H1 (cell line): ENCODE data around the gene GSG1L. TPM values are rescaled to one million over a fixed set of nuclear protein-coding genes. Genes with fewer than 3 reads are reported as not detected.

Experiments used
- CTCF ChIA-PET: fragments of 300-600 bp; sonication (Branson Sonifier 250); formaldehyde crosslinking; loops from one replicate; lab custom pipeline; 2021; ENCODE audit not compliant: partially characterized antibody; lab: Charles Lee
- POLR2A ChIA-PET: fragments of 300-600 bp; sonication (Branson Sonifier 250); formaldehyde crosslinking; loops from one replicate; lab custom pipeline; 2021; ENCODE audit warnings: inconsistent platforms; ENCODE audit not compliant: partially characterized antibody; lab: Charles Lee
- DNase-seq, 2 experiments: peaks; one replicate each; pipeline versions ENCODE4 v3.0.0 to v3.0.0-alpha.2; 2010 to 2022; ENCODE audit warnings: low spot score in 2 of 2, low read depth in 1 of 2, mixed read lengths in 1 of 2
- FAIRE-seq: peaks from 2 replicates; lab custom pipeline; 2011; peaks lifted over from hg19 to GRCh38; lab: Jason Lieb, UNC
- H2AFZ ChIP-seq: 2 replicates; pipeline ENCODE4 v1.8.1; 2012; ENCODE audit warnings: low read length, inconsistent platforms
- H2AK5ac ChIP-seq: 2 replicates; pipeline ENCODE4 v1.6.1; 2013; ENCODE audit warnings: low read depth, low read length
- H2BK120ac ChIP-seq: replicated peaks from 2 replicates; pipeline ENCODE3; 2013; ENCODE audit warnings: low read depth, low read length, inconsistent platforms
- H2BK12ac ChIP-seq: 2 replicates; pipeline ENCODE4 v1.6.1; 2013; ENCODE audit warnings: low read depth, low read length
- H2BK15ac ChIP-seq: 2 replicates; pipeline ENCODE4 v1.6.1; 2013; ENCODE audit warnings: low read length
- H2BK20ac ChIP-seq: 2 replicates; pipeline ENCODE4 v1.6.1; 2013; ENCODE audit warnings: low read length
- H2BK5ac ChIP-seq: 2 replicates; pipeline ENCODE4 v1.6.1; 2013; ENCODE audit warnings: low read depth, low read length
- H3K14ac ChIP-seq: 2 replicates; pipeline ENCODE4 v1.6.1; 2013; ENCODE audit warnings: inconsistent platforms; ENCODE audit not compliant: insufficient read length
- H3K18ac ChIP-seq: 2 replicates; pipeline ENCODE4 v1.6.1; 2013; ENCODE audit warnings: low read length; ENCODE audit errors: extremely low read depth
- H3K23ac ChIP-seq: 2 replicates; pipeline ENCODE4 v1.6.1; 2013; ENCODE audit warnings: inconsistent platforms; ENCODE audit not compliant: insufficient read length
- H3K23me2 ChIP-seq: 2 replicates; pipeline ENCODE4 v1.6.1; 2013; ENCODE audit warnings: low read depth, low read length
- H3K27ac ChIP-seq: 2 replicates; pipeline ENCODE4 v1.6.1; 2011; ENCODE audit warnings: low read depth, low read length, inconsistent platforms
- H3K27me3 ChIP-seq, 4 experiments: replicated peaks in 1 of 4; 1 replicate in 1 of 4; 2 replicates in 3 of 4; pipeline versions ENCODE4 v1.6.1 to v1.8.1; 2011 to 2013; ENCODE audit warnings: low read length in 3 of 4, mild to moderate bottlenecking in 3 of 4, inconsistent platforms in 2 of 4, mixed read lengths in 2 of 4, moderate library complexity in 1 of 4; ENCODE audit not compliant: control insufficient read depth in 3 of 4, insufficient read depth in 3 of 4; ENCODE audit errors: extremely low read depth in 1 of 4
- H3K36me3 ChIP-seq, 4 experiments: 2 replicates each; pipeline versions ENCODE4 v1.6.1 to v1.8.1; 2011 to 2013; ENCODE audit warnings: mild to moderate bottlenecking in 4 of 4, low read length in 3 of 4, moderate library complexity in 2 of 4, control low read depth in 1 of 4, inconsistent platforms in 1 of 4; ENCODE audit not compliant: insufficient read depth in 4 of 4, control insufficient read depth in 2 of 4
- H3K4ac ChIP-seq: replicated peaks from 2 replicates; pipeline ENCODE3; 2013; ENCODE audit warnings: low read length, low read depth, mixed read lengths, inconsistent platforms; ENCODE audit not compliant: insufficient read length
- H3K4me1 ChIP-seq, 4 experiments: replicated peaks in 1 of 4; 1 replicate in 1 of 4; 2 replicates in 3 of 4; pipeline versions ENCODE4 v1.6.1 to v1.8.1; 2011 to 2013; ENCODE audit warnings: low read length in 3 of 4, inconsistent platforms in 2 of 4, mixed read lengths in 1 of 4; ENCODE audit not compliant: insufficient read depth in 4 of 4, control insufficient read depth in 3 of 4
- H3K4me2 ChIP-seq, 2 experiments: 2 replicates each; pipeline versions ENCODE4 v1.6.1 to v1.8.1; 2011 to 2013; ENCODE audit warnings: low read depth in 2 of 2, low read length in 2 of 2, control low read depth in 1 of 2, inconsistent platforms in 1 of 2, mild to moderate bottlenecking in 1 of 2; ENCODE audit not compliant: insufficient read depth in 1 of 2
- H3K4me3 ChIP-seq, 4 experiments: fragments of 200-600, 300-600 bp in 1 of 4; sonication (generic), shearing (Covaris generic), sonication (Bioruptor Twin) in 1 of 4; 2 replicates each; pipeline versions ENCODE4 v1.5.1 to v1.8.1; 2011 to 2016; ENCODE audit warnings: low read length in 4 of 4, low read depth in 3 of 4, control low read depth in 2 of 4, inconsistent platforms in 2 of 4, mild to moderate bottlenecking in 2 of 4, mixed read lengths in 1 of 4, moderate library complexity in 1 of 4; ENCODE audit not compliant: insufficient read depth in 2 of 4; ENCODE audit errors: extremely low read depth in 1 of 4
- H3K56ac ChIP-seq: replicated peaks from 2 replicates; pipeline ENCODE3; 2013; ENCODE audit warnings: low read depth, mild to moderate bottlenecking, mixed read lengths, low read length, inconsistent platforms; ENCODE audit not compliant: insufficient read length
- H3K79me1 ChIP-seq: 2 replicates; pipeline ENCODE4 v1.6.1; 2013; ENCODE audit warnings: low read depth, low read length, control low read depth
- H3K79me2 ChIP-seq, 2 experiments: 2 replicates each; pipeline versions ENCODE4 v1.6.1 to v1.8.1; 2012 to 2013; ENCODE audit warnings: low read length in 2 of 2, mild to moderate bottlenecking in 2 of 2, inconsistent platforms in 1 of 2; ENCODE audit not compliant: insufficient read depth in 2 of 2, control insufficient read depth in 1 of 2
- H3K9ac ChIP-seq, 4 experiments: replicated peaks in 1 of 4; 1 replicate in 1 of 4; 2 replicates in 3 of 4; pipeline versions ENCODE4 v1.6.1 to v1.8.1; 2011 to 2013; ENCODE audit warnings: low read depth in 3 of 4, low read length in 3 of 4, control low read depth in 2 of 4, mild to moderate bottlenecking in 2 of 4, moderate library complexity in 2 of 4, inconsistent platforms in 1 of 4; ENCODE audit errors: extremely low read depth in 1 of 4
- H3K9me3 ChIP-seq, 2 experiments: 2 replicates each; pipeline versions ENCODE4 v1.6.1 to v1.8.1; 2012 to 2013; ENCODE audit warnings: mild to moderate bottlenecking in 2 of 2, moderate library complexity in 2 of 2, control low read depth in 1 of 2, inconsistent platforms in 1 of 2, low read depth in 1 of 2, low read length in 1 of 2, mixed read lengths in 1 of 2; ENCODE audit not compliant: insufficient read depth in 2 of 2
- H4K20me1 ChIP-seq, 2 experiments: replicated peaks in 1 of 2; 2 replicates each; pipeline versions ENCODE3 to v1.8.1; 2011 to 2013; ENCODE audit warnings: inconsistent platforms in 2 of 2, low read length in 2 of 2, mild to moderate bottlenecking in 1 of 2; ENCODE audit not compliant: insufficient read depth in 2 of 2, control insufficient read depth in 1 of 2
- H4K5ac ChIP-seq: 2 replicates; pipeline ENCODE4 v1.6.1; 2013; ENCODE audit warnings: low read length, low read depth, mixed read lengths, inconsistent platforms; ENCODE audit not compliant: insufficient read length
- H4K8ac ChIP-seq: 2 replicates; pipeline ENCODE4 v1.8.0; 2013; ENCODE audit warnings: mild to moderate bottlenecking, moderate library complexity, low read length, inconsistent platforms; ENCODE audit not compliant: insufficient read depth; ENCODE audit errors: extremely low read depth
- H4K91ac ChIP-seq: replicated peaks from 2 replicates; pipeline ENCODE3; 2013; ENCODE audit warnings: low read length, mixed read lengths, inconsistent platforms; ENCODE audit not compliant: insufficient read length
- CREB1 ChIP-seq: IDR thresholded peaks from 2 replicates; pipeline ENCODE4 v1.6.1; 2012; ENCODE audit warnings: inconsistent platforms
- POLR2A ChIP-seq, 2 experiments: IDR thresholded peaks; 1 replicate in 1 of 2; 2 replicates in 1 of 2; pipeline ENCODE4 v1.6.1; 2011; ENCODE audit warnings: low read depth in 2 of 2, low read length in 2 of 2, mild to moderate bottlenecking in 2 of 2; ENCODE audit errors: control extremely low read depth in 1 of 2
- RAD21 ChIP-seq, 2 experiments: IDR thresholded peaks in 1 of 2; conservative IDR thresholded peaks in 1 of 2; 2 replicates each; pipeline ENCODE4 v1.6.1; 2011; ENCODE audit warnings: low read depth in 2 of 2, low read length in 2 of 2, improper control_type of control experiment in 1 of 2, inconsistent platforms in 1 of 2, mild to moderate bottlenecking in 1 of 2, moderate library complexity in 1 of 2
- SAP30 ChIP-seq: fragments of 300-600 bp; sonication (generic); IDR thresholded peaks from 2 replicates; pipeline ENCODE4 v1.7.1; 2012; ENCODE audit warnings: low read length, moderate library complexity, mild to moderate bottlenecking, inconsistent platforms; ENCODE audit not compliant: insufficient read depth, insufficient replicate concordance
- SIRT6 ChIP-seq: IDR thresholded peaks from one replicate; pipeline ENCODE4 v1.7.1; 2012; ENCODE audit warnings: low read length, inconsistent platforms
- WGBS, 2 experiments: shearing (Covaris generic) in 1 of 2; methylation state at CpG; one replicate each; pipeline versions ENCODE4 v1.1.6 to v1.1.7; 2013 to 2015; ENCODE audit warnings: low lambda C conversion rate in 2 of 2, mixed read lengths in 2 of 2, inconsistent platforms in 1 of 2, low coverage in 1 of 2, missing lambda C conversion rate in 1 of 2; ENCODE audit not compliant: insufficient replicate concordance in 2 of 2, insufficient coverage in 1 of 2, insufficient read length in 1 of 2; ENCODE audit errors: extremely low coverage in 1 of 2, missing lambda C conversion rate in 1 of 2; 5-methylcytosine and 5-hydroxymethylcytosine counted together
- polyA plus RNA-seq, 7 experiments: library from polyadenylated mRNA; depleted of rRNA in 3 of 7; stranded (reverse) in 5 of 7; unstranded in 2 of 7; fragments of >200 nt in 5 of 7; fragments of 200-250 nt in 2 of 7; gene quantifications; 1 replicate in 5 of 7; 2 replicates in 1 of 7; 4 replicates in 1 of 7; pipeline versions ENCODE4 v1.2.1 to v1.2.3, GENCODE V29; 2011 to 2013; ENCODE audit warnings: missing spikeins in 2 of 7, mixed read lengths in 2 of 7
- total RNA-seq: library from RNA; stranded (reverse); fragmentation: NEBNext Ultra II Directional; extraction: Animal tissue kit (Norgen Biotek cat#: 25700); gene quantifications from 2 replicates; pipeline ENCODE4 v1.2.1, GENCODE V29; 2021

Gene GSG1L
- total and polyA plus RNA-seq, 2 of the 8 experiments (the other 6 are each of a cell fraction or from before 2014, with no cell fraction given), result 0.71 to 1.1 TPM

DNA sequence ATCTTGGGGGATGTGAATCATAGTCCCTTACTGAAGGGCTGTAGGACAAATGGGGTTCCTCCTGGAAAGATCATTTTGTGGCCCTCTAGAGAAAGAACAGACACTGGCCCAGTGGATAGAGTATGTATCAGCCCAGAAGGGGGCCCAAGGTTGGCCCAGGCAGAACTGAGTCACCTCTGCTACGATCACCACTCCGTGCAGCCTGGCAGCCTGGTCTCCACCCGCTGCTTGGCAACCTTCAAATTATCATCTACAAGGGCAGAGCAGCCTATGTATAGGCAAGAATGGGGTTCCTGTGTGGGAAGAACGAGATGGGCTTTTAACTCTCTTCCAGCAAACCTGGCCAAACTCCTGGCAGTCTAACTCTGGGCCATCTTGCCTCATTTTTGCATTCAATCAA is 61.9 kb downstream of the GSG1L start:
- Histone ChIP-seq H2BK12ac (no peak overlapping the region), H3K14ac (no peak overlapping the region), H4K91ac (no peak overlapping the region), H4K8ac (no peak overlapping the region), H3K18ac (no peak overlapping the region), H2AK5ac (no peak overlapping the region), H3K4me1 (no peaks in the 10 kb centered on the region), H2AFZ (no peak overlapping the region), H3K56ac (no peak overlapping the region), H3K79me1 (no peaks in the 10 kb centered on the region), H3K79me2 (no peaks in the 10 kb centered on the region), H3K23me2 (no peaks in the 10 kb centered on the region), H3K23ac (no peak overlapping the region), H2BK15ac (no peak overlapping the region), H3K36me3 (no peaks in the 10 kb centered on the region), H2BK5ac (no peak overlapping the region), H4K5ac (no peak overlapping the region), H2BK20ac (no peak overlapping the region), H3K27ac (no peak overlapping the region), H3K9ac (no peak overlapping the region), H3K4me3 (no peak overlapping the region), H2BK120ac (no peak overlapping the region), H3K27me3 (no peaks in the 10 kb centered on the region), H3K9me3 (no peaks in the 10 kb centered on the region), H3K4ac (no peak overlapping the region), H3K4me2 (no peak overlapping the region), H4K20me1 (no peaks in the 10 kb centered on the region)
- TF ChIP-seq SIRT6 (no peak), CREB1 (no peak), POLR2A (IDR thresholded peaks at IDR 0.05; ENCODE audit: control extremely low read depth in 1 of 2, low read depth in 2 of 2, low read length in 2 of 2) (no peak), SAP30 (no peak), RAD21 (IDR thresholded peaks at IDR 0.05 in 1 of 2, conservative IDR thresholded peaks at IDR 0.05 in 1 of 2; ENCODE audit: low read depth in 2 of 2, low read length in 2 of 2) (no peak)
- WGBS, 2 experiments, result 85% methylated on average over 4 of the region's 4 CpGs; no CpG with 5 or more reads in 1 of the 2 experiments
- no peak for FAIRE-seq
- no peak for DNase-seq
- ChIA-PET POLR2A (no interaction called here), CTCF (interaction anchor here (0.6 to 3.7 kb wide), 2 partner anchors 29 to 90 kb away, joined by 3 to 11 read pairs; no protein-coding TSS in a partner anchor)
